GM19025 (cell line): Measurements from ENCODE around the gene LHX5.

Experiments
- ATAC-seq: cut with Tn5 transposase; IDR thresholded peaks from one replicate; pipeline ENCODE4 v1.9.1; 2021; ENCODE audit warnings: mild to moderate bottlenecking, low read depth, moderate library complexity; ENCODE audit not compliant: unreplicated experiment

The LHX5 gene

DNA sequence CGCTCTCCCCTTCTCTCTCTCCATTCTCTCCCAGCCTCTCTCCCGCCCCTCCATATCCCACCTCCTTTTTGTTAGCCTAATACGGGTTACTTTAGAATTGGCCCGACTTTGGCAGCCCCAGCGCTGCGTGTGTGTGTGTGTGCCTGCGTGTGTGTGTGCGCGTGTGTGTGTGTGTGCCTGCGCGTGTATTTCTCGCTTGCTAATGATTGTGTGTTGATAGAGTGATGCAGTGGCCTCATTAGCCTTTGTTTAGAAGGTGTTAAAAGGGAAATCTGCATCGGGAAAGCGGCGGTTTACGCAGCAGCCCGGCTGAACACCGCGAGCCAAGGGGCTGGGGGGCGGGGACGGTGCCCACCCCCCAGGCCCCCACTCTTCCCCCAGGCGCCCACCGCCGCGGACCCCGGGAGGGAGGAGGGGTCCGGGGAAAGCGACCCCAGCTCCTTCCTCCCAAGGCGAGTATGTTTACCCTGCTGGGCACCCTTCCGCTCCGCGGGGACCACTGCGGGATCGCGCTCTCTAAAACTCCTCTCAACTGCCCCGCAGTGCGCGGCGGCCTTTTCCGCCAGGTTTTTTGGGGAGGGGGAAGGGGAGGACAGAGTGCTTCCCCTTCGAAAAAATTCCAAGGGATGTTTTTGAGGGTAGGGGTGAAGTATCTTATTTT, 6.8 kb upstream of the LHX5 start:
- ATAC-seq: no peak

DNA sequence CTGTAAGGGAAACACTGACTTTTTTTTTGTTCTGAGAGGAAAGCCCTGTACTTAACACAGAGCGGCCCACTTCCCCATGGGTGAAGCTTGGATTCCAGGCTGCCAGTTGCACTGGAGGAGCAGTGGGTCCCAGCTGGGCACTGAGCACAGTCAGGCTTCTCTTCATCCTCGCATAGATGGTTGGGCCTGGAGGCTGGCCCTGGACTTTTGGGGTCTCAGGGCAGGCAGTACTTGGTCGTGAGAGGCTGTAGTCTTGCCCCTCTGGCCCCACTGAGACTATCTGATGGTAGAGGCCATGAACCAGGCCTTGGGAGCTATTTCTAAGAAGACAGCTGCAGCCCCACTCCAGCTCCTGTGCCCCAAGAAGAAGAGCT, 6.2 kb upstream of the LHX5 start:
- no peak for ATAC-seq

GRCh38 chr12:113477171-113477841, 5.6 kb upstream of the LHX5 start:
- no peak for ATAC-seq

- no peak for ATAC-seq
These were observed 4.7 kb upstream of the LHX5 start for GRCh38 chr12:113476176-113476986.

- ATAC-seq: no peak
These were observed 3.9 kb upstream of the LHX5 start for GRCh38 chr12:113475451-113476175.

DNA sequence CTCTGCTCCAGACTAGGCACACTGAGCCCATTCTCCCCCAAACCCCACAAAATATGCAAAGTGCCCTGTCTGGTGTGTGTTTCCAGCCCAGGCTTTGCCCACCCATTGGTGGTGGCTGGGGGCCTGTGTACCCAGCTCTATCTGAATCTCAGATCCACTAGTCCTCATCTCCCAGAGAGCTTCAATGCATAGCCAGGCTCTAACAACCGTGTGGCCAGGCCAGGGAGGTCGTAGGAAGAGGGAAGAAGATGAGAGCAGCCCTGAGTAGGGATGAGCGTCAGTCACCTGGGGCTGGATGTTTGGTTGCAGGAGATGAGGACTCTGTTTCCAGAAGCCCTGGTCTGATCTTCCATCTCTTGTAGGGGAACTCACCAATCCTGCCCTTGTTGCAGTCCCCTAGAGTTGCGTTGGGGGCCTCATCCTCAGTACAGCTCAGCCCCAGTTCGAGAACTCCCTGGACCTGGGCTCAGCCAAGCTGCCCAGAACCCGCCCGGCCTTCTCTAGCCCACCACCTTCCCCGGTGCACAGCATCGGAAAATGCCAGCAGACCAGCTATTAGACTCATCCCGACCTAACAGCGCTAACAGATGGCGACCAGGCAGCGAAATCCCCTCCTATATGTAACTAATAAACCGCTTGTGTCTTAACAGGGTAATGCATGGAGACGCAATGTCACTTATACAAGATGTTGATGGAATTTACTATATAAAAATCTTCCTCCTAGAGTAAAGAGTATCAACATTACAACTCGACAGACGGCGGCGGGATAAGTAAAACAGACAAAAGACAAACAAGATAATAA, 3.2 kb upstream of the LHX5 start:
- no peak for ATAC-seq

DNA sequence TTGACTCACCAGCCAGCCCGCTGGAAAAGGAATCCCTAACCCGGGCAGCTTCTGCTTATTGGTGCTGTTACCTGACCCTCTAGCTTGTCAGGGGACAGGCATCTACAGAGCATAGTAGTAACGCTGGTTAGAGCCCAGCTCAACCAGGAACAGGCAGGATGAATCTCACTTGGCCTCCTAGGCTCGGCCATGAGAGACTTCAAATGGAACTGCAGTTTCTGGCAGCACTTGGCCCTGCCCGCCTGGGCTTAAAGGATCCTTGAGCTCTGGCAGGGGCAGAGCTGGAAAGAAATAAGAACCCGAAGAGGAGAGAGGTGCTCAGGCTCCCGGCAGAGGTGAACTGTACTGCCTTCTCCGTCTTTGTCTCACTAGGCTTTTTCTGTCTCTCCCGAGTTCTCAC, 2.3 kb upstream of the LHX5 start:
- no peak for ATAC-seq

GRCh38 chr12:113473400-113473799, 1.7 kb upstream of the LHX5 start:
- ATAC-seq: no peak

DNA sequence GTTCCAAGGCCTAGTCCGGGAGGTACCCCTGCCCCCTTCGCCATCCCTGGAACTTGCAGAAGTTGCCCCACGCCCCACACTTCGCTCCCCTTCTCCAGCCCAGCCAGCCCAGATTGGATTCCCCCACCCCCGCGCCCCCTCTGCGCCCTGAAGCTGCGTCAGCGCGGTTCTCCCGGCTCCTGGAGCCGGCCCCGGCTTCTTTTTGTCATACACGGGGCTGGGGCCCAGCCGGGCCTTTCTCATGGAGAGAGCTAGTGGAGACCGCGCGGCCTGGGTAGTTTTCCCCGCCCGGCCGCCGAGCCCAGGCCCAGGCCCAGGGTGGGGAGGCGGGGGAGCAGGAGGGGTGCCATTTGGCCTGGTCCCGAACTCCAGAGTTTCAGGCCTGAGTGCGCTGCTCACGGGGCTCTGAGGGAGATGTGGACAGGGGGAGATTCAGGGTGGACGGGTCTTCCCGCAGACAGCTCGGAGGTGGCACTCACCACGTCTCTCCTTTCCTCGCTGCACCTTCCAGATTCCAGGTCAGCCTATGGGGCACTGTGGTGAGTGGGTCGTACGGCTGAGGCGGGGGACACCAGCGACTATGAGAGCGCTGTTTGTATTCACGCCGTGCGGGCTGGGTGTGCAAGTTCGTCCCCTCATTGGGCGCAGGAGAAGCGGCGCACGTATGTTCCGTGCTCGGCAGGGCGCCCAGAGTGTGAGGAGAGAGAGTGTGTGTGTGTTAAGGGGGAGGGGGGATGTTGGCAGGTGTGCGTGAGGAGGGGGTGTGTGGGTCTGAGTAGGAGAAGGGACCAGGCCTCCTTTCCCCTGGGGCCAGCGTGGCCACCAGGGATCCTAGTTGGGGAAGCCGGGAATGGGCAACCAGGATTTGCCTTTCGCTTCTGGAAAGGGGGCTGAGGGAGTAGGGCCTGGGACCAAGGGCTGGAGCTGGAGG, 785 bp upstream of the LHX5 start:
- no peak for ATAC-seq

DNA sequence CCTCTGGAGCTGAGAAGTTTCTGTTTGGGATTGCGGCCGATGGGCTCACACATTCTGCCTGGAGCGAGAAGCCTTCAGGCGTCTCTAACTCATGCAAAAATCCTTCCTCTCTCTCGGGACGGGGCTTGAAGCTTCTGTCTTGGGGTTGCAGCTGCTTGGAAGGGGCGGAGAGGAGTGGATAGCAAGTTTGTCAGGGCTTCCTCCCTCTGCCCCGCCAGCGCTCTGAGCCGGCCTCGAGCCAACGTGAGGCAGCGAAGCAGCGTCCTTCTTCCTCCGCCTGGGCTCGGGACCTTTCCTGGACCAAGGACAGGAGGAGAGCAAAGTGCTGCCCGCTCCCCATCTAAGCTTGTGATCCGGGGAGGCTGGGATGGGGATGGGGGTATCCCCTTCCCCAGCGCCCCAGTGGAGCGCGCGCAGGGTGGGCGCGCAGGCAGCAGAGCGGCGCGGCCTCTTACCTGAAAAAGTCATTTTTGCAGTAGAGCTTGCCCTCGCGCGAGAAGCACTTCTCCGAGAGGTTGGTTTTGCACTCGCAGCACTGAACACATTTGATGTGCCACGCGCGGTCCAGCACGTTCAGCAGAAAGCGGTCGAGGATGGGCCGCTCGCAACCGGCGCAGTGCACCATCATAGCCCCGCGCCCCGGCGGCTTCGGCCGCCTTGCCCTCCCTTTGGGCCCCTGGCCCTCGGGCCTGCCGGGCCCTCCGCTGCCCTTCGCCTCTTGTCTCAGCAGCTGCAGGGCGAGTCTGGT, 626 bp downstream of the LHX5 start:
- no peak for ATAC-seq

- ATAC-seq: no peak
These were observed 1.5 kb downstream of the LHX5 start for GRCh38 chr12:113469949-113470743.

- ATAC-seq: no peak
These were observed 2.3 kb downstream of the LHX5 start for GRCh38 chr12:113469224-113469948.

DNA sequence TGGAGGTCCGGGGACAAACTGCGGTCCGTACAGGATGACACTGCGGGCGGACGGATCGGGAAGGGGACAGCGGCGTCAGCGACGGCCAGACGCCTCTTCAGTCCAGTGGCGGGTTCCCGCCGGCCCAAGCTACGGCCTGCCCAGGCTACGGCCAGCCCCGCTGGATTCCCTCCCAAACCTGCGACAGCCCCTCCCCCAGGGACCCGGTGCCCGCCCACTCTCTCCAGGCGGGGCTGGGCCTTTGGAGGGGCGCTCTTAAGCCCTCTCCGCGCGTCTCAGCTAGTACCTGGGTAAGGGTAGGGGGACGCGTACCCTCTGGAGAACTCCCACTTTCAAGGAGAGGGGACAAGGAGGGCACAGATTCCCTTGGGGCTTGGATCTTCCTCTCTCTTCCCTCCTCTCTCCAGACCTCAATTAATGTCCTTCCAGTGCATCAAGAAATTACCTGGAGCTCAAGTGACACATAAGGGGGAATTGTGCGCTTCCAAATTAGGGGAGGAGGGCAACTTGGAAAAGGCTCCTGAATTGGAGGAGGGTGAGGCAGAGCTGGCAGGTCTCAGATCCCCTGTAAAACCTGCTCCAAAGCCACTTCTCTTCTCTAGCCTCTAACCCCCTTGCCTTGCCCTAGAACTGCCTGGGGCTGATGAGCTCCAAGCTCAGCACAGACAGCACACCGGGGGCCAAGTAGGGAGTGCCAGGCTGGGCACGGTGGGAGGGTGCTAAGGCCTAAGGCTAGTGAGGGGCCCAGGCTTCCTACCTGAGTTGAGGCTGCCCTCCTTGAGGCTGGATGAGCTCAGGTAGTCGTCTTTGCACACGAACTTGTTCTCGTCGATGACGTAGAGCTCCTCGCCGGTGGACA, 3.1 kb downstream of the LHX5 start:
- no peak for ATAC-seq

DNA sequence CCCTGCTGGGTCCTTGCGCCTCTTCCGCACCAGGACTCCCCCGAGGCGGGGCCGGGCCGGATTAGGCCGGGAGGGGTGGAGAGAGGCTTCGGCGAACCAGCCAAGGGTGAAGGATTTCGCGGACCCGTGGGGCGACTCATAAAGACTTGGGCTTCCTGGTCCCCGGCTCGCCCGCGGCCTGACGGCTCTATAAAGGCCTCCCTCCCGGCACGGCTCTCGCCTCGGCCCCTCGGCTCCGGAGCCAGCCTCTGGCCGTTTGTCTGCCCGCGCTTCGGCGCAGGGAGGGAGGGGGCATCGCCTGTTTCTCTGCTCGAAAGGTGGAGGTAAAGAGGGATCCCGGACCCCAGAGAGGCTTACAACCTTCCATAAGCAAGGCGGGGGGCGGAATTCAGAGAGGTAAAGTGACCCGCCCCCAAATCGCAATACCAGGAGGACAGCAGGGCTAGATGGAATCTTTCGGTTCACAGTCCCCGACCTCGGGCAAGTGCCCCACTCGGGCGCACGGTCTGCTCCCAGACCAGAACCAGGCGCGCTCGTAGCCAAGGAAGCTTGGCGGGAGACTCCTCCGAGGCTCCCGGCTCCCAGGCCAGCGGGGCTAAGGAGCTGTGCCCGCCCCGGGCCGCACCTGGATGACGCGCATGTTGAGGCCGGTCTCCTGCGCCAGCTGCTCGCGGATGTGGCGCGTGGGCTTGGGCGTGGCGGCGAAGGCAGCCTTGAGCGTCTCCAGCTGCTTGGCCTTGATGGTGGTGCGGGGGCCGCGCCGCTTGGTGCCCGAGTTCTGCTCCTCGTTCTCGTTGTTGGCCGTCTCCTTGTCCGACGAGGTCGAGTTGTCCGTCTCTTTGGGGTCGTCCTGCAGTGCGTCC, 3.9 kb downstream of the LHX5 start:
- no peak for ATAC-seq

- no peak for ATAC-seq
These were observed 4.5 kb downstream of the LHX5 start for GRCh38 chr12:113467142-113467501.
